Mammary epithelial cell (primary cell): ENCODE results near the gene WHRN.

Source experiments
- EZH2 ChIP-seq: IDR thresholded peaks from 2 replicates; pipeline ENCODE4 v1.6.1; 2012; ENCODE audit warnings: low read length, inconsistent platforms, borderline replicate concordance
- TF ChIP-seq, protein P1 (sequence below), 2 donors: IDR thresholded peaks in 1 of 2; conservative IDR thresholded peaks in 1 of 2; 2 replicates each; pipeline ENCODE4 v1.5.1; 2011 to 2012; ENCODE audit warnings: inconsistent platforms in 2 of 2, low read length in 2 of 2, mild to moderate bottlenecking in 2 of 2, control low read depth in 1 of 2, low read depth in 1 of 2; ENCODE audit not compliant: insufficient read depth in 1 of 2; ENCODE audit errors: extremely low read depth in 1 of 2

- TF ChIP-seq, protein P1, sequence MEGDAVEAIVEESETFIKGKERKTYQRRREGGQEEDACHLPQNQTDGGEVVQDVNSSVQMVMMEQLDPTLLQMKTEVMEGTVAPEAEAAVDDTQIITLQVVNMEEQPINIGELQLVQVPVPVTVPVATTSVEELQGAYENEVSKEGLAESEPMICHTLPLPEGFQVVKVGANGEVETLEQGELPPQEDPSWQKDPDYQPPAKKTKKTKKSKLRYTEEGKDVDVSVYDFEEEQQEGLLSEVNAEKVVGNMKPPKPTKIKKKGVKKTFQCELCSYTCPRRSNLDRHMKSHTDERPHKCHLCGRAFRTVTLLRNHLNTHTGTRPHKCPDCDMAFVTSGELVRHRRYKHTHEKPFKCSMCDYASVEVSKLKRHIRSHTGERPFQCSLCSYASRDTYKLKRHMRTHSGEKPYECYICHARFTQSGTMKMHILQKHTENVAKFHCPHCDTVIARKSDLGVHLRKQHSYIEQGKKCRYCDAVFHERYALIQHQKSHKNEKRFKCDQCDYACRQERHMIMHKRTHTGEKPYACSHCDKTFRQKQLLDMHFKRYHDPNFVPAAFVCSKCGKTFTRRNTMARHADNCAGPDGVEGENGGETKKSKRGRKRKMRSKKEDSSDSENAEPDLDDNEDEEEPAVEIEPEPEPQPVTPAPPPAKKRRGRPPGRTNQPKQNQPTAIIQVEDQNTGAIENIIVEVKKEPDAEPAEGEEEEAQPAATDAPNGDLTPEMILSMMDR (conservative IDR thresholded peaks at IDR 0.05 in 1 of 2, IDR thresholded peaks at IDR 0.05 in 1 of 2; ENCODE audit: extremely low read depth in 1 of 2, insufficient read depth in 1 of 2, low read depth in 1 of 2, low read length in 2 of 2) = no peak
- TF ChIP-seq EZH2 = no peak
These were observed 98.8 kb downstream of the WHRN start for GRCh38 chr9:114406441-114406840.
